Muscle of leg (tissue), 11 donors: ENCODE results near the gene ZGPAT. TPM values are rescaled to one million over a fixed set of nuclear protein-coding genes. Genes with fewer than 3 reads are reported as not detected.
A peak's percentile ranks its signal among the peaks of the same experiment; 100 is the strongest.

Experiments used
- DNase-seq: peaks from one replicate; pipeline ENCODE4 v3.0.0; 2013
- H3K27ac ChIP-seq: one replicate; pipeline ENCODE4 v1.5.1; 2013; ENCODE audit warnings: mild to moderate bottlenecking, low read length, control low read depth
- H3K27me3 ChIP-seq: one replicate; pipeline ENCODE4 v1.6.1; 2013; ENCODE audit warnings: low read length; ENCODE audit not compliant: control insufficient read depth, insufficient read depth
- H3K36me3 ChIP-seq: one replicate; pipeline ENCODE4 v1.6.1; 2013; ENCODE audit warnings: low read length; ENCODE audit not compliant: control insufficient read depth, insufficient read depth
- H3K4me1 ChIP-seq: one replicate; pipeline ENCODE4 v1.6.1; 2013; ENCODE audit warnings: low read length; ENCODE audit not compliant: control insufficient read depth, insufficient read depth
- H3K4me3 ChIP-seq: one replicate; pipeline ENCODE4 v1.5.1; 2013; ENCODE audit warnings: low read length, control low read depth
- H3K9me3 ChIP-seq: replicated peaks from 2 replicates; pipeline ENCODE4 v1.6.1; 2013; ENCODE audit warnings: low read depth, low read length; ENCODE audit not compliant: control insufficient read depth
- WGBS: methylation state at CpG from one replicate; pipeline ENCODE4 v1.1.5; 2013; ENCODE audit warnings: missing lambda C conversion rate; ENCODE audit not compliant: insufficient coverage; 5-methylcytosine and 5-hydroxymethylcytosine counted together
- polyA plus RNA-seq, 8 donors: library from polyadenylated mRNA; unstranded; fragments of 120-200 nt; gene quantifications; one replicate each; pipeline versions ENCODE4 v1.2.1 to v1.2.3, GENCODE V29; 2013; ENCODE audit warnings: inconsistent platforms in 1 of 8, low replicate concordance in 1 of 8; ENCODE audit not compliant: insufficient read length in 8 of 8, insufficient read depth in 1 of 8
- total RNA-seq: library from RNA; stranded (reverse); fragments of 120-200 nt; gene quantifications from one replicate; pipeline ENCODE4 v1.2.4, GENCODE V29; 2013

Gene ZGPAT
- total and polyA plus RNA-seq, 9 donors = 13.0 to 18.2 (median 16.2) TPM

- 82% methylated on average over 13 of the region's 13 CpGs for WGBS
- Histone ChIP-seq H3K27ac (no peak overlapping the region), H3K4me1 (peaks cover 4% of the 10 kb centered on the region), H3K9me3 (no peaks in the 10 kb centered on the region), H3K27me3 (no peaks in the 10 kb centered on the region), H3K36me3 (peaks cover 71% of the 10 kb centered on the region), H3K4me3 (no peak overlapping the region)
- DNase-seq = no peak
Measured at GRCh38 chr20:63678071-63678470, 29.8 kb upstream of the ZGPAT start.

GRCh38 chr20:63678667-63679465 is 29.0 kb upstream of the ZGPAT start:
- 85% methylated on average over 37 of the region's 38 CpGs for WGBS
- Histone ChIP-seq H3K27ac (no peak overlapping the region), H3K9me3 (no peaks in the 10 kb centered on the region), H3K4me3 (no peak overlapping the region), H3K36me3 (peaks cover 68% of the 10 kb centered on the region), H3K4me1 (peaks cover 4% of the 10 kb centered on the region), H3K27me3 (no peaks in the 10 kb centered on the region)
- no peak for DNase-seq

DNA sequence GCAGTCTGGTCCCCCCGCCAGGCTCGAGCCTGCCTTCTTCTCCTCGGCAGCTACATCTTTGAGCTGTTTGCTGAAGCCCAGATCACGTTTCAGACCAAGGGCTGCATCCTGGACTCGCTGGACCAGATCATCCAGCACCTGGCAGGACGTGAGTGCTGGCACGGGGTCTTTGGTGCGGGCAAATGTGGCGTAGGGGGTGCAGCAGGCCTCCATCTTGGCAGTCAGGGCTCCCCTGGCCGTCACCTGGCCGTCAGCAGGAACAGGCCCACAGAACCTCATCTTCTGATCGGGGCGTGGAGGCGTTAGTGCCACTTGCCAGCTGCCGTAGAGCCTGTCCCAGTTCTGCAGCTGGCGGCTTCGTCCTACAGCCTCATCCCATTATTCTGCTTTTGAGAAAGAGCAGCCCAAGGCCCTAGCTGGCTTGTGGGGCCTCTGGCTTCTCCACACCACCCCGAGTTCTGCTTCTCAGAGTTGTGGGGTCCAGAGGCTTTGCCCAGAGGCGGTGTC is 28.0 kb upstream of the ZGPAT start:
- H3K9me3 ChIP-seq = no peaks in the 10 kb centered on the region
- H3K27me3 ChIP-seq = no peaks in the 10 kb centered on the region
- 86% methylated on average over 17 of the region's 19 CpGs for WGBS
- H3K4me3 ChIP-seq = no peak overlapping the region
- no peak for DNase-seq
- peaks cover 4% of the 10 kb centered on the region for H3K4me1 ChIP-seq
- H3K36me3 ChIP-seq = peaks cover 60% of the 10 kb centered on the region
- H3K27ac ChIP-seq = no peak overlapping the region

- Histone ChIP-seq H3K27me3 (no peaks in the 10 kb centered on the region), H3K27ac (no peak overlapping the region), H3K4me3 (no peak overlapping the region), H3K4me1 (peaks cover 4% of the 10 kb centered on the region), H3K9me3 (no peaks in the 10 kb centered on the region), H3K36me3 (peaks cover 55% of the 10 kb centered on the region)
- WGBS = 88% methylated on average over 12 of the region's 13 CpGs
- DNase-seq = no peak
Measured at GRCh38 chr20:63680427-63680826, 27.4 kb upstream of the ZGPAT start.

GRCh38 chr20:63680857-63681608 is 26.8 kb upstream of the ZGPAT start:
- H3K27ac ChIP-seq = no peak overlapping the region
- 94% methylated on average over 21 of the region's 23 CpGs for WGBS
- no peaks in the 10 kb centered on the region for H3K9me3 ChIP-seq

DNA sequence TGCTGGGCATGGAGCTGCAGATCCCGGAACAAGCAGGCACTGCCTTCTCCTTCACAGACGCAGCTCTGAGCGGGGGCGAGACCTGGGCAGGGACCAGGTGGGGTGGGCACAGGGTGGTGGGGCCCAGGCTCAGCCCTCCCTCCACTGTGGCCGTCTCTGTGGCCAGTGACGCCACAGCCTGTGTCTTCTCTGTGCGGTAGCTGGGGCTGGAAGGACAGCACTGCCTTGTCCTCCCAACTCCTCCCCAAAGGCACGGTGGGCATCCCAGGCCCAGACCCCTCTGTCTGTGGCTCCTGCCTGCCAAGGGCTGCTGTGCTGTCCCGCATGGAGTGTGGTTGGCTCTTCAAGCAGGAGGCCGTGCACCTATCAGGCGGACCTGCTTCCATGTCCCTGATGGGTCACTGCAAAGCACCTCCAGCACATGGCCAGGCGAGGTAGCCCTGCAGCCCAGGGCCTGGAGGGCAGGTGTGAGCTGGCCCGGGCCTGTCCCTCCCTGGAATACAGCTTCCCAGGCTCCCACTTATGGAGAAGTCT is 26.2 kb upstream of the ZGPAT start:
- no peaks in the 10 kb centered on the region for H3K27me3 ChIP-seq
- peaks cover 44% of the 10 kb centered on the region for H3K36me3 ChIP-seq
- DNase-seq = no peak
- H3K9me3 ChIP-seq = no peaks in the 10 kb centered on the region
- no peak overlapping the region for H3K4me3 ChIP-seq
- peaks cover 13% of the 10 kb centered on the region for H3K4me1 ChIP-seq
- WGBS = 97% methylated on average over 11 of the region's 13 CpGs
- no peak overlapping the region for H3K27ac ChIP-seq

More at GRCh38 chr20:63680857-63681608, 26.8 kb upstream of the ZGPAT start:
- Histone ChIP-seq H3K4me1 (peaks cover 6% of the 10 kb centered on the region), H3K4me3 (no peak overlapping the region), H3K36me3 (peaks cover 49% of the 10 kb centered on the region), H3K27me3 (no peaks in the 10 kb centered on the region)
- no peak for DNase-seq

GRCh38 chr20:63682384-63683139 is 25.3 kb upstream of the ZGPAT start:
- peaks cover 22% of the 10 kb centered on the region for H3K4me1 ChIP-seq
- WGBS = 65% methylated on average over 17 of the region's 22 CpGs

DNA sequence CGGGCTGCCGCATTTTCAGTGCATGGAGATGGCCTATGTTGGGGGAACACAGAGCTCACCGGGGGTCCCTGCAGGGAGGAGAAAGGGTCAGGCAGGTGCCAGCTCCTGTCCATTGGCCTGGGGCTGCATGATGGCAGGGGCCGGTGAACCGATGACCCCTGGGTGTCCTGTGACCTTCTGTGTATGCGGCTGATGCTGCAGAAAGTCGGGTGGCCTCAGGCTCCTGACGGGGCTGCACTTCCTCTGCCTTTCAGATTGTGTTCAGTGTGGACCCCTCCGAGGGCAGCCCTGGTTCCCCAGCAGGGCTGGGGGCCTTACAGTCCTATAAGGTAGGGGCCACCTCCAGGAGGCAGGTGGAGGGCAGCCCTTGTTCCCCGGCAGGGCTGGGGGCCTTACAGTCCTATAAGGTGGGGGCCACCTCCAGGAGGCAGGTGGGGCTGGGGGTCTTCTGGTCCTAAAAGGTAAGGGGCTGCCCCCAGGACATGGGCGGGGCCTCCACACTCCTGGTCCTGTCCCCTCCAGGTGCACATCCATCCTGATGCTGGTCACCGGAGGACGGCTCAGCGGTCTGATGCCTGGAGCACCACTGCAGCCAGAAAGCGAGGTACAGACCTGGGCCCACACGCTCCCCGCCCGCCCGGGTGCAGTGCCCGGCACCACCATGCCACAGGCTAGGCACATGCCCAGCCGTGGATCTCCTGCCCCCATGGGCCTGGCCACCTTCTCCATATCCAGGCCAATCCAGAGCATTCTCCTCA is 22.4 kb upstream of the ZGPAT start:
- Histone ChIP-seq H3K27me3 (no peaks in the 10 kb centered on the region), H3K4me1 (peaks cover 27% of the 10 kb centered on the region), H3K27ac (no peak overlapping the region), H3K4me3 (no peak overlapping the region), H3K36me3 (peaks cover 25% of the 10 kb centered on the region), H3K9me3 (no peaks in the 10 kb centered on the region)
- 91% methylated on average over 18 of the region's 21 CpGs for WGBS
- DNase-seq = no peak

More at GRCh38 chr20:63682384-63683139, 25.3 kb upstream of the ZGPAT start:
- H3K36me3 ChIP-seq = peaks cover 42% of the 10 kb centered on the region
- H3K4me3 ChIP-seq = no peak overlapping the region
- H3K27ac ChIP-seq = peak overlapping the region; percentile 3
- no peaks in the 10 kb centered on the region for H3K27me3 ChIP-seq
- no peaks in the 10 kb centered on the region for H3K9me3 ChIP-seq
- DNase-seq = no peak

GRCh38 chr20:63686094-63686491 is 21.7 kb upstream of the ZGPAT start:
- WGBS = 83% methylated on average over 19 of the region's 24 CpGs
- Histone ChIP-seq H3K9me3 (no peaks in the 10 kb centered on the region), H3K4me1 (peaks cover 27% of the 10 kb centered on the region), H3K27ac (peak overlapping the region; percentile 85), H3K36me3 (peaks cover 20% of the 10 kb centered on the region), H3K27me3 (no peaks in the 10 kb centered on the region), H3K4me3 (no peak overlapping the region)
- DNase-seq = no peak
